SK-N-DZ (cell line): ENCODE measurements around the gene AGTPBP1.

Experiments
- DNase-seq: peaks from one replicate; pipeline ENCODE4 v3.0.0-alpha.2; 2015; ENCODE audit warnings: low spot score

Gene AGTPBP1

DNA sequence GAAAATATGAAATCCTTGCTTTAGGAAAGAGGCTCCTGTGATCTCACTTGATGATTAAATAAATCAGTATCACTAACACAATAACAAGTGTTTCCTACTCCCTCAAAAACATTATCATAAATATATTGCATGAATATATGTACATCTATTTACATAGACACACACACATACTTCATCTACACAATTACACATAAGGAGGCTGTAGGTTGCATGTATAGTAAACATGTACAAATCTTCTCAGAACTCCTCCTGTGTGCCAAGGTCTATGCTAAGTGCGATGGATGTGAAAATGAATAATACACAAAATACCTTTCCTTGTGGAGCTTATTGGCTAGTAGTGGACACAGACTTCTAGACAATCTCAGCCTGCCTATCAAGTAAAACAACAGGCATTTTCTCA, 239.9 kb downstream of the AGTPBP1 start:
- no peak for DNase-seq

DNA sequence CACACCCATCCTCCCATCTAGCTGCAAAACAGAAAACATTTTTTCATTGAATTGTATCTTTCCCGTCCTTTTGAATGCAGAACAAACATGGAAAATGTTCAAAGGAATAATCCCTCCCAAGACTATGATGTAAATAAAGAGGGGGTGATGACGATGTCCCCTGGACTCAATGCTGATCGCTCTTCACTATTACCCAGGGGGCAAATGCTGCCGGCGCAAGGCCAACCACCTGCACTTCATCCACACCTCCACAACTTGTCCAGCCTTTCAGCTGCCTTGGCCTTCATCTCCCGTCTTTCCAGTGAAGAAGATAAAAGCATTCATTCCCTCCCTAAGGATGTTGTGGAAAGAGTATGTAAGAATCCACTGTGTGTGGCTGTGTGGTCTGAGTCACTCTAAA, 240.3 kb downstream of the AGTPBP1 start:
- no peak for DNase-seq
